Natural killer cell (primary cell): ENCODE data around the gene SLC38A9. TPM values are rescaled to one million over a fixed set of nuclear protein-coding genes. Genes with fewer than 3 reads are reported as not detected.

ENCODE experiments used
- ATAC-seq, 3 donors: fragments of 150-1000 bp in 2 of 3; fragments of 200-7000 bp in 1 of 3; cut with Tn5 transposase; 1 replicate in 1 of 3; 2 replicates in 2 of 3; pipeline ENCODE4 v1.10.0; 2021; ENCODE audit warnings: mild to moderate bottlenecking in 2 of 3, moderate library complexity in 2 of 3
- DNase-seq, 2 donors: peaks; one replicate each; pipeline versions ENCODE4 v3.0.0 to v3.0.0-alpha.2; 2013 to 2021; ENCODE audit warnings: mixed read lengths in 1 of 2
- H3K27ac ChIP-seq: one replicate; pipeline ENCODE4 v1.5.1; 2013; ENCODE audit warnings: mild to moderate bottlenecking, low read length
- H3K27me3 ChIP-seq: one replicate; pipeline ENCODE4 v1.6.1; 2013; ENCODE audit warnings: low read length; ENCODE audit not compliant: control insufficient read depth, insufficient read depth
- H3K36me3 ChIP-seq: one replicate; pipeline ENCODE4 v1.6.1; 2013; ENCODE audit warnings: low read length; ENCODE audit not compliant: control insufficient read depth, insufficient read depth
- H3K4me1 ChIP-seq: one replicate; pipeline ENCODE4 v1.6.1; 2013; ENCODE audit warnings: low read length; ENCODE audit not compliant: control insufficient read depth, insufficient read depth
- H3K4me3 ChIP-seq: one replicate; pipeline ENCODE4 v1.5.1; 2013; ENCODE audit warnings: low read length
- H3K9me3 ChIP-seq: one replicate; pipeline ENCODE4 v1.6.1; 2013; ENCODE audit warnings: low read length; ENCODE audit not compliant: control insufficient read depth, insufficient read depth
- H3K27ac Mint-ChIP-seq, 2 donors: one replicate each; pipeline ENCODE4 v1.8.0; 2022; ENCODE audit warnings: mild to moderate bottlenecking in 2 of 2, mixed read lengths in 2 of 2, moderate library complexity in 1 of 2
- H3K27me3 Mint-ChIP-seq, 2 donors: one replicate each; pipeline ENCODE4 v1.8.0; 2022; ENCODE audit warnings: low read depth in 2 of 2, mixed read lengths in 2 of 2
- H3K36me3 Mint-ChIP-seq: one replicate; pipeline ENCODE4 v1.8.0; 2022; ENCODE audit warnings: mixed read lengths
- H3K4me1 Mint-ChIP-seq, 2 donors: one replicate each; pipeline ENCODE4 v1.8.0; 2022; ENCODE audit warnings: mixed read lengths in 2 of 2
- H3K4me3 Mint-ChIP-seq: one replicate; pipeline ENCODE4 v1.8.0; 2022; ENCODE audit warnings: mild to moderate bottlenecking, moderate library complexity, mixed read lengths
- H3K9me3 Mint-ChIP-seq, 2 donors: one replicate each; pipeline ENCODE4 v1.8.0; 2022; ENCODE audit warnings: mixed read lengths in 2 of 2
- CTCF ChIP-seq: fragments of 200-600 bp; IDR thresholded peaks from one replicate; pipeline ENCODE4 v1.8.0; 2022; ENCODE audit warnings: antibody characterized with exemption
- WGBS: methylation state at CpG from one replicate; pipeline ENCODE4 v1.1.7; 2013; ENCODE audit warnings: missing lambda C conversion rate; ENCODE audit not compliant: insufficient coverage; 5-methylcytosine and 5-hydroxymethylcytosine counted together
- intact Hi-C: fragments of 100-400 bp; cut with micrococcal nuclease; formaldehyde crosslinking; loops from one replicate; pipeline ENCODE4 v1.14.2; 2022
- total RNA-seq, 4 donors: library from RNA; stranded (reverse); fragments of 120-200 nt in 1 of 4; gene quantifications; one replicate each; pipeline versions ENCODE4 v1.2.3 to v1.2.4, GENCODE V29; 2013 to 2022

The SLC38A9 gene
- total RNA-seq, 3 donors from 2014 or later (not counting 1 experiment from before 2014, with no cell fraction given) = 20.6 to 33.9 (median 27.0) TPM

- H3K36me3 Mint-ChIP-seq = peaks cover 3% of the 10 kb centered on the region
- peaks cover 0 to 7% of the 10 kb centered on the region in 2 donors for H3K4me1 Mint-ChIP-seq
- WGBS = 100% methylated on average over 2 of the region's 2 CpGs
- H3K27ac ChIP-seq = no peak overlapping the region
- H3K27me3 Mint-ChIP-seq = no peaks in the 10 kb centered on the region
- H3K9me3 ChIP-seq = no peaks in the 10 kb centered on the region
- intact Hi-C loops = no loop called here
- H3K9me3 Mint-ChIP-seq = no peaks in the 10 kb centered on the region
- DNase-seq (no peak), ATAC-seq (no peak)
- no peak overlapping the region for H3K27ac Mint-ChIP-seq
- H3K36me3 ChIP-seq = peaks cover 5% of the 10 kb centered on the region
- H3K4me3 Mint-ChIP-seq = no peak overlapping the region
- H3K27me3 ChIP-seq = no peaks in the 10 kb centered on the region
- no peaks in the 10 kb centered on the region for H3K4me1 ChIP-seq
- TF ChIP-seq CTCF = no peak
- H3K4me3 ChIP-seq = no peak overlapping the region
Observed at GRCh38 chr5:55636177-55636576, 75.9 kb downstream of the SLC38A9 start.

- no peak overlapping the region for H3K27ac ChIP-seq
- H3K4me3 ChIP-seq = no peak overlapping the region
- H3K9me3 ChIP-seq = no peaks in the 10 kb centered on the region
- no peaks in the 10 kb centered on the region for H3K4me1 ChIP-seq
- TF ChIP-seq CTCF = no peak
- ATAC-seq = no peak
- Mint-ChIP-seq H3K4me1 (peaks cover 0 to 7% of the 10 kb centered on the region in 2 donors), H3K4me3 (no peak overlapping the region), H3K27ac (no peak overlapping the region), H3K27me3 (no peaks in the 10 kb centered on the region), H3K9me3 (no peaks in the 10 kb centered on the region), H3K36me3 (no peaks in the 10 kb centered on the region)
- peaks cover 5% of the 10 kb centered on the region for H3K36me3 ChIP-seq
- DNase-seq = no peak
- no peaks in the 10 kb centered on the region for H3K27me3 ChIP-seq
- intact Hi-C loops = no loop called here
Observed at GRCh38 chr5:55634866-55635265, 77.3 kb downstream of the SLC38A9 start.

DNA sequence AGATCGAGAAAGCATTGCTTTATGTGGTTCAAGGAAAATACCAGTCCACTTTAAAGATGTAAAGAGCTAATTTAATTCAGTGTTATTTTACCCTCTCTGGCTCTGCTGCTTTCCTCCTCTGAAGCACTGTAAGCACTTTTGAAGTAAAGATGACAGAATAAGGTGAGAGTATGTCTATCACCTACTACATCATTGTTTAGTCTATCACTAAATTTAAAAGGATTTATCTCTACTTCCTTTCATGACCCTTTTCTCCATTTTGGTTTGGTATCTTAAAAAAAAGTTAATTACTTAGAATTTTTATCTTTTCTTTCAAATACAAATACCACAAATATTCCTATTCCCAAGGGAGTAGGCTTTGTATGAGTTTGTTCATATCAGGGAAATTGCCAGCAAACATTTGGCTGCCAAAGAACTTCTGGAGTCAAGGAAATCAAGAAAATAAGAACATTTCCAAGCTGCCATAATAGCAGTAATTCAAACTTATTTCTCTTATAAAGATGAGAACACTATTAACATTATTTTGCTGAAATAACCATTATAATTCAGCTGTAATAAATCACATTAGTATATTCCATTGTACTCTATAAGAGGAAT is 77.8 kb downstream of the SLC38A9 start:
- ATAC-seq = no peak
- peak overlapping the region in 1 of 2 donors; percentile 46 for H3K27ac Mint-ChIP-seq
- H3K4me1 Mint-ChIP-seq = peaks cover 0 to 7% of the 10 kb centered on the region in 2 donors
- H3K4me3 Mint-ChIP-seq = no peak overlapping the region
- Histone ChIP-seq H3K27me3 (no peaks in the 10 kb centered on the region), H3K36me3 (peaks cover 5% of the 10 kb centered on the region), H3K4me1 (no peaks in the 10 kb centered on the region), H3K4me3 (no peak overlapping the region), H3K9me3 (no peaks in the 10 kb centered on the region), H3K27ac (no peak overlapping the region)
- WGBS = no CpG with 5 or more reads among the region's 1 CpG
- H3K9me3 Mint-ChIP-seq = no peaks in the 10 kb centered on the region
- H3K36me3 Mint-ChIP-seq = no peaks in the 10 kb centered on the region
- no peaks in the 10 kb centered on the region for H3K27me3 Mint-ChIP-seq
- no peak for TF ChIP-seq CTCF
- intact Hi-C loops = no loop called here
- DNase-seq = no peak

DNA sequence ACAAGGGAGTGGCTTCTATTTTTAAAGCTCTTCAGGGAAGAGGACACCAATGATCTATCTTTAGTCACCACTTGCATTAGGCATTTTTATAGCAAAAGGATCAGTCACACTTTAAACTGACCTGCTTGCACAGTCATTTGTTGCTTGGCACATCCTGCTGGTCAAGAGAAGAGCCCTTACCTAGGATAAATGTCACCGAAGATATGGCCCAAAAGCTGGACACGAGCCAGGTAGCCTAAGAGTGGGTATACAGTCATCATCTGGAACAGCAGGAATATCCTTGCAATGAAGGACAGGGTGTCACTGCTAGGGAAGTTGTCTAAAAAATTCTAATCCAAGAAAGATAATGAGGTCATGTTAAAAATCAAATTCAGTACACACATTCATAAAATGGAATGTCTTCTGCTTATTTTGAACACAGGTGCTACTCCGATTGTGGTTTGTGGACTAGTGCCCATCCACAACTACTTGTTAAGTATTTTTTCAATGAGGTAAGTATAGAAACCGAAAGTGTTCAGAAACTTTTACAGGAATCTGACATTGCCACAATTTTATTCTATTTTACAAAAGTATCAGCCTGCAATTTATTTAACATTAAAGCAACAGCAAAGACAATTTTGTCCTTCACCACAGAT is 78.4 kb downstream of the SLC38A9 start:
- peak overlapping the region in 1 of 2 donors; percentile 46 for H3K27ac Mint-ChIP-seq
- no peak overlapping the region for H3K27ac ChIP-seq
- H3K27me3 ChIP-seq = no peaks in the 10 kb centered on the region
- no peaks in the 10 kb centered on the region for H3K9me3 Mint-ChIP-seq
- no peaks in the 10 kb centered on the region for H3K36me3 Mint-ChIP-seq
- ATAC-seq = no peak
- no peak overlapping the region for H3K4me3 ChIP-seq
- H3K4me1 ChIP-seq = no peaks in the 10 kb centered on the region
- intact Hi-C loops = no loop called here
- H3K9me3 ChIP-seq = no peaks in the 10 kb centered on the region
- no peak overlapping the region for H3K4me3 Mint-ChIP-seq
- no peak for DNase-seq
- H3K27me3 Mint-ChIP-seq = no peaks in the 10 kb centered on the region
- H3K4me1 Mint-ChIP-seq = peaks cover 0 to 7% of the 10 kb centered on the region in 2 donors
- no peak for TF ChIP-seq CTCF
- peaks cover 5% of the 10 kb centered on the region for H3K36me3 ChIP-seq
- WGBS = 88% methylated on average over 2 of the region's 4 CpGs
